Measurements from ENCODE around the gene GEN1. TPM values are rescaled to one million over a fixed set of nuclear protein-coding genes. Genes with fewer than 3 reads are reported as not detected.

Gene GEN1
- total and polyA plus RNA-seq, 2 of the 13 experiments (the other 11 are each of a cell fraction or from before 2014, with no cell fraction given), result 9.9 to 27.1 TPM

GRCh38 chr2:17835516-17835915 is 81.6 kb downstream of the GEN1 start (continued):
- TF ChIP-seq ZNF468 (CRISPR knock-in tag; IDR thresholded peaks at IDR 0.05), result no peak
- TF ChIP-seq ZNF552 (CRISPR knock-in tag; IDR thresholded peaks at IDR 0.05; ENCODE audit: borderline replicate concordance), result no peak
- TF ChIP-seq CEBPB (IDR thresholded peaks at IDR 0.05; ENCODE audit: borderline replicate concordance, low read depth, low read length), result no peak
- TF ChIP-seq ZNF607 (CRISPR knock-in tag; IDR thresholded peaks at IDR 0.05; ENCODE audit: borderline replicate concordance), result no peak
- TF ChIP-seq BORCS8-MEF2B (CRISPR knock-in tag; IDR thresholded peaks at IDR 0.05), result no peak
- TF ChIP-seq ZEB1 (IDR thresholded peaks at IDR 0.05; ENCODE audit: insufficient replicate concordance, low read depth), result no peak
- TF ChIP-seq, protein P1, sequence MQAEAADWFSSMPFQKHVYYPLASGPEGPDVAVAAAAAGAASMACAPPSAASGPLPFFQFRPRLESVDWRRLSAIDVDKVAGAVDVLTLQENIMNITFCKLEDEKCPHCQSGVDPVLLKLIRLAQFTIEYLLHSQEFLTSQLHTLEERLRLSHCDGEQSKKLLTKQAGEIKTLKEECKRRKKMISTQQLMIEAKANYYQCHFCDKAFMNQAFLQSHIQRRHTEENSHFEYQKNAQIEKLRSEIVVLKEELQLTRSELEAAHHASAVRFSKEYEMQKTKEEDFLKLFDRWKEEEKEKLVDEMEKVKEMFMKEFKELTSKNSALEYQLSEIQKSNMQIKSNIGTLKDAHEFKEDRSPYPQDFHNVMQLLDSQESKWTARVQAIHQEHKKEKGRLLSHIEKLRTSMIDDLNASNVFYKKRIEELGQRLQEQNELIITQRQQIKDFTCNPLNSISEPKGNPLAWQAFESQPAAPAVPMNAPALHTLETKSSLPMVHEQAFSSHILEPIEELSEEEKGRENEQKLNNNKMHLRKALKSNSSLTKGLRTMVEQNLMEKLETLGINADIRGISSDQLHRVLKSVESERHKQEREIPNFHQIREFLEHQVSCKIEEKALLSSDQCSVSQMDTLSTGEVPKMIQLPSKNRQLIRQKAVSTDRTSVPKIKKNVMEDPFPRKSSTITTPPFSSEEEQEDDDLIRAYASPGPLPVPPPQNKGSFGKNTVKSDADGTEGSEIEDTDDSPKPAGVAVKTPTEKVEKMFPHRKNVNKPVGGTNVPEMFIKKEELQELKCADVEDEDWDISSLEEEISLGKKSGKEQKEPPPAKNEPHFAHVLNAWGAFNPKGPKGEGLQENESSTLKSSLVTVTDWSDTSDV (CRISPR knock-in tag; IDR thresholded peaks at IDR 0.05), result no peak

Other genes with a start within 250 kb of the GEN1 start
- 0.07 and 0.11 TPM in 2 replicates for gene RAD51AP2, start 235.7 kb upstream of the GEN1 start, total RNA-seq (2016; rRNA removed; fragmentation: Illumina TruSeq; extraction: Trizol)
- gene RAD51AP2, start 235.7 kb upstream of the GEN1 start, polyA plus RNA-seq (2011; rRNA removed), result 0.05 and 0.12 TPM in 2 replicates
- 63.2 and 103 TPM in 2 replicates for gene VSNL1, start 213.4 kb upstream of the GEN1 start, total RNA-seq (2016; rRNA removed; fragmentation: Illumina TruSeq; extraction: Trizol)
- 62.8 and 95.9 TPM in 2 replicates for gene VSNL1, start 213.4 kb upstream of the GEN1 start, polyA plus RNA-seq (2011; rRNA removed)
- gene SMC6, start 328 bp upstream of the GEN1 start, total RNA-seq (2016; rRNA removed; fragmentation: Illumina TruSeq; extraction: Trizol), result 55.3 and 69.4 TPM in 2 replicates
- gene SMC6, start 328 bp upstream of the GEN1 start, polyA plus RNA-seq (2011; rRNA removed), result 15.2 and 18.9 TPM in 2 replicates
- not detected in 2 replicates for gene MSGN1, start 62.3 kb downstream of the GEN1 start, total RNA-seq (2016; rRNA removed; fragmentation: Illumina TruSeq; extraction: Trizol)
- not detected in 2 replicates for gene MSGN1, start 62.3 kb downstream of the GEN1 start, polyA plus RNA-seq (2011; rRNA removed)
- gene KCNS3, start 124.5 kb downstream of the GEN1 start, total RNA-seq (2016; rRNA removed; fragmentation: Illumina TruSeq; extraction: Trizol), result not detected in 2 replicates
- gene KCNS3, start 124.5 kb downstream of the GEN1 start, polyA plus RNA-seq (2011; rRNA removed), result not detected in 2 replicates

Measured in HepG2 (cell line).